CD4-positive, alpha-beta memory T cell (primary cell): ENCODE data around the gene XKR7. TPM values are rescaled to one million over a fixed set of nuclear protein-coding genes. Genes with fewer than 3 reads are reported as not detected.

Experiments
- CTCF ChIA-PET: fragments of 350-600 bp; sonication (Branson Sonifier 250); formaldehyde crosslinking; loops from one replicate; lab custom pipeline; 2021; ENCODE audit warnings: inconsistent platforms; ENCODE audit not compliant: partially characterized antibody; lab: Charles Lee
- POLR2A ChIA-PET: fragments of 350-600 bp; sonication (Branson Sonifier 250); formaldehyde crosslinking; loops from one replicate; lab custom pipeline; 2021; ENCODE audit not compliant: partially characterized antibody; lab: Charles Lee
- DNase-seq, 5 donors: peaks; one replicate each; pipeline versions ENCODE4 v3.0.0 to v3.0.0-alpha.2; 2020 to 2022; ENCODE audit warnings: mixed read lengths in 1 of 5
- H3K27ac ChIP-seq: one replicate; pipeline ENCODE4 v1.7.0; 2013; ENCODE audit warnings: low read depth, low read length
- H3K27me3 ChIP-seq: 2 replicates; pipeline ENCODE4 v1.7.0; 2013; ENCODE audit warnings: mild to moderate bottlenecking, low read length, moderate library complexity; ENCODE audit not compliant: insufficient read depth
- H3K36me3 ChIP-seq: 2 replicates; pipeline ENCODE4 v1.7.0; 2013; ENCODE audit warnings: mild to moderate bottlenecking, low read length, moderate library complexity; ENCODE audit not compliant: insufficient read depth
- H3K4me1 ChIP-seq: 2 replicates; pipeline ENCODE4 v1.7.0; 2013; ENCODE audit warnings: mild to moderate bottlenecking, low read length, moderate library complexity; ENCODE audit not compliant: insufficient read depth
- H3K4me3 ChIP-seq, 2 donors: one replicate each; pipeline ENCODE4 v1.7.0; 2013; ENCODE audit warnings: low read length in 2 of 2, mild to moderate bottlenecking in 1 of 2
- H3K9me3 ChIP-seq, 2 donors: one replicate each; pipeline ENCODE4 v1.7.0; 2013; ENCODE audit warnings: low read length in 2 of 2, control low read depth in 1 of 2; ENCODE audit not compliant: control insufficient read depth in 1 of 2
- H3K27ac Mint-ChIP-seq, 7 donors: one replicate each; pipeline ENCODE4 v1.8.0; 2020 to 2021; ENCODE audit warnings: mixed read lengths in 7 of 7, mild to moderate bottlenecking in 6 of 7, inconsistent platforms in 3 of 7, moderate library complexity in 3 of 7
- H3K27me3 Mint-ChIP-seq, 2 donors: one replicate each; pipeline ENCODE4 v1.8.0; 2020 to 2021; ENCODE audit warnings: mixed read lengths in 2 of 2
- H3K36me3 Mint-ChIP-seq, 2 donors: one replicate each; pipeline ENCODE4 v1.8.0; 2020 to 2021; ENCODE audit warnings: mixed read lengths in 2 of 2, inconsistent platforms in 1 of 2, mild to moderate bottlenecking in 1 of 2
- H3K4me1 Mint-ChIP-seq, 4 donors: one replicate each; pipeline ENCODE4 v1.8.0; 2020 to 2021; ENCODE audit warnings: mixed read lengths in 4 of 4, mild to moderate bottlenecking in 1 of 4
- H3K4me3 Mint-ChIP-seq, 8 donors: one replicate each; pipeline ENCODE4 v1.8.0; 2020 to 2021; ENCODE audit warnings: mixed read lengths in 8 of 8, mild to moderate bottlenecking in 7 of 8, moderate library complexity in 6 of 8, inconsistent platforms in 3 of 8
- H3K9me3 Mint-ChIP-seq, 8 donors: one replicate each; pipeline ENCODE4 v1.8.0; 2020 to 2021; ENCODE audit warnings: mixed read lengths in 8 of 8, mild to moderate bottlenecking in 5 of 8, inconsistent platforms in 3 of 8, moderate library complexity in 1 of 8
- intact Hi-C: fragments of 100-400 bp; cut with micrococcal nuclease; formaldehyde crosslinking; loops from one replicate; pipeline ENCODE4 v1.15.1; 2023
- polyA plus RNA-seq, 2 donors: library from polyadenylated mRNA; unstranded; fragments of 300-500 nt; fragmentation: Illumina TruSeq; gene quantifications; one replicate each; pipeline ENCODE4 v1.2.3, GENCODE V29; 2021
- total RNA-seq, 2 experiments: library from RNA; stranded (reverse); gene quantifications; one replicate each; pipeline ENCODE4 v1.2.3, GENCODE V29; 2021

XKR7 gene
- total and polyA plus RNA-seq, 4 experiments from 2014 or later = not detected

DNA sequence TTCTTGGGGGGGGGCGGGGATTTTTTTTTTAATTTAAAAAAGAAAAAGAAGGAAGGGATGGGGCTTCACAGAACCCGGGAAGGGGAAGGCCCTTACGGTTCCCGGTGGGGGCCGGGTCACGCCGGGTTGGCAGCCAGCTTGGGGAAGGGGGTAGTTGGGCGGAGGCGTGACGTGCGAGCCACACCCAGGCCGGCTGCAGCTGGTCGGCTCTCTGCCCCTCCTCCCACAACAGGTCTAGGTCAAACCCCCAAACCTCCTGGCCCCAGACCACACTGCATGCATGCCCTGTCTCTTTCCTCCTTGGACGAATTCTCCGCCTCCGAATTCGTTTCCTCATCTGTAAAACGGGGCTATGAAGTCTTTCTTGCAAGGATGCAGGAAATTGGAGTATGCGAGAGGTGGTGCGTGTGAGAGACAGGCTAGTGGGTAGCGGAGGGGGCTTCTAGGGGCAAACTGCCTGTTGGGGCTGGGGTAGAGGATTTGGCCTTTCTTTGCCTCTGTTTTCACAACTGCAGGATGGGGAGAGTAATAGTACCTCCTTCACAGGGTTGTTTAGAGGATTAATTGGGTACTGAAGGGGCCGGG, 84.9 kb downstream of the XKR7 start:
- DNase-seq = no peak
- Histone ChIP-seq H3K4me3 (no peak overlapping the region), H3K27ac (no peak overlapping the region), H3K27me3 (peaks cover 21% of the 10 kb centered on the region), H3K4me1 (peaks cover 20% of the 10 kb centered on the region), H3K36me3 (no peaks in the 10 kb centered on the region), H3K9me3 (no peaks in the 10 kb centered on the region)
- intact Hi-C loops = no loop called here
- ChIA-PET POLR2A (no interaction called here), CTCF (no interaction called here)
- H3K4me1 Mint-ChIP-seq = peaks cover 13 to 22% (median 18%) of the 10 kb centered on the region in 4 donors
- peaks cover 39 to 56% of the 10 kb centered on the region in 2 donors for H3K27me3 Mint-ChIP-seq
- peak overlapping the region; percentile 24 to 72 (median 46) for H3K4me3 Mint-ChIP-seq
- no peaks in the 10 kb centered on the region for H3K36me3 Mint-ChIP-seq
- H3K27ac Mint-ChIP-seq = no peak overlapping the region
- H3K9me3 Mint-ChIP-seq = peaks cover 0 to 3% (median 0%) of the 10 kb centered on the region in 8 donors

Other genes with a start within 250 kb of the XKR7 start
- gene BCL2L1, start 245.3 kb upstream of the XKR7 start, total RNA-seq = 10 to 100 TPM; 20.3 to 20.8 TPM
- 10 to 100 TPM; 22.8 to 26.1 TPM for gene BCL2L1, start 245.3 kb upstream of the XKR7 start, polyA plus RNA-seq
- under 1 TPM; 0.30 to 0.44 TPM for gene TPX2, start 228.9 kb upstream of the XKR7 start, total RNA-seq
- under 1 TPM; 0.76 to 0.85 TPM for gene TPX2, start 228.9 kb upstream of the XKR7 start, polyA plus RNA-seq
- gene MYLK2, start 148.8 kb upstream of the XKR7 start, total RNA-seq = not detected
- gene MYLK2, start 148.8 kb upstream of the XKR7 start, polyA plus RNA-seq = not detected
- gene FOXS1, start 122.5 kb upstream of the XKR7 start, total RNA-seq = not detected
- not detected for gene FOXS1, start 122.5 kb upstream of the XKR7 start, polyA plus RNA-seq
- gene DUSP15, start 97.6 kb upstream of the XKR7 start, total RNA-seq = not detected
- gene DUSP15, start 97.6 kb upstream of the XKR7 start, polyA plus RNA-seq = not detected
- not detected for gene TTLL9, start 97.5 kb upstream of the XKR7 start, total RNA-seq
- gene TTLL9, start 97.5 kb upstream of the XKR7 start, polyA plus RNA-seq = under 1 TPM in 1 of 2 donors, not detected in 1; 0.25 TPM
- 10 to 100 TPM; 12.6 to 13.8 TPM for gene PDRG1, start 16.1 kb upstream of the XKR7 start, total RNA-seq
- 10 to 100 TPM; 12.7 to 16.8 TPM for gene PDRG1, start 16.1 kb upstream of the XKR7 start, polyA plus RNA-seq
- gene CCM2L, start 42.3 kb downstream of the XKR7 start, total RNA-seq = not detected
- not detected for gene CCM2L, start 42.3 kb downstream of the XKR7 start, polyA plus RNA-seq
- gene HCK, start 84.1 kb downstream of the XKR7 start, total RNA-seq = 1 to 10 TPM; 1.0 to 1.3 TPM
- under 1 TPM; 0.09 to 0.48 TPM for gene HCK, start 84.1 kb downstream of the XKR7 start, polyA plus RNA-seq
- gene TM9SF4, start 141.6 kb downstream of the XKR7 start, total RNA-seq = 10 to 100 TPM; 36.4 to 40.7 TPM
- 10 to 100 TPM; 33.4 to 37.0 TPM for gene TM9SF4, start 141.6 kb downstream of the XKR7 start, polyA plus RNA-seq
- 10 to 100 TPM; 18.7 to 20.7 TPM for gene PLAGL2, start 239.6 kb downstream of the XKR7 start, total RNA-seq
- gene PLAGL2, start 239.6 kb downstream of the XKR7 start, polyA plus RNA-seq = 1 to 10 TPM; 1.1 to 5.3 TPM
- gene POFUT1, start 239.7 kb downstream of the XKR7 start, total RNA-seq = 10 to 100 TPM; 19.7 to 20.8 TPM
- gene POFUT1, start 239.7 kb downstream of the XKR7 start, polyA plus RNA-seq = 10 to 100 TPM; 13.0 to 17.8 TPM